ENCODE measurements around the gene CACNG8.

DNA sequence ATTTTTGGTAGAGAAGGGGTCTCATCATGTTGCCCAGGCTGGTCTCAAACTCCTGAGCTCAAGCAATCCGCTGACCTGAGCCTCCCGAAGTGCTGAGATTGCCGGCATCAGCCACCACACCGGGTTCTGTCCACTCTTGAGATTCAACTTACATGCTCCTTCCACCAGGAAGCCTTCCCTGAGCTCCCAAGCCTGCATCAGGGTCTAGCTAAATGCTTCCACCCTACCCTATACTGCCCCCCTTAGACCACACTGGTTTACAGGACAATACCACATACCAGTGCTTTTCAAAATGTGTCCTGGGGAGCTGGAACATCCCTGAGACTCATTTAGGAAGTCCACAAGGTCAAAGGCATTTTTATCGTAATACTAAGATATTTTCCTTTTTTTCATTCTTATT lies 15.1 kb upstream of the CACNG8 start:
- TF ChIP-seq, protein P1, sequence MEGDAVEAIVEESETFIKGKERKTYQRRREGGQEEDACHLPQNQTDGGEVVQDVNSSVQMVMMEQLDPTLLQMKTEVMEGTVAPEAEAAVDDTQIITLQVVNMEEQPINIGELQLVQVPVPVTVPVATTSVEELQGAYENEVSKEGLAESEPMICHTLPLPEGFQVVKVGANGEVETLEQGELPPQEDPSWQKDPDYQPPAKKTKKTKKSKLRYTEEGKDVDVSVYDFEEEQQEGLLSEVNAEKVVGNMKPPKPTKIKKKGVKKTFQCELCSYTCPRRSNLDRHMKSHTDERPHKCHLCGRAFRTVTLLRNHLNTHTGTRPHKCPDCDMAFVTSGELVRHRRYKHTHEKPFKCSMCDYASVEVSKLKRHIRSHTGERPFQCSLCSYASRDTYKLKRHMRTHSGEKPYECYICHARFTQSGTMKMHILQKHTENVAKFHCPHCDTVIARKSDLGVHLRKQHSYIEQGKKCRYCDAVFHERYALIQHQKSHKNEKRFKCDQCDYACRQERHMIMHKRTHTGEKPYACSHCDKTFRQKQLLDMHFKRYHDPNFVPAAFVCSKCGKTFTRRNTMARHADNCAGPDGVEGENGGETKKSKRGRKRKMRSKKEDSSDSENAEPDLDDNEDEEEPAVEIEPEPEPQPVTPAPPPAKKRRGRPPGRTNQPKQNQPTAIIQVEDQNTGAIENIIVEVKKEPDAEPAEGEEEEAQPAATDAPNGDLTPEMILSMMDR (IDR thresholded peaks at IDR 0.05): no peak
- TF ChIP-seq POLR2A (IDR thresholded peaks at IDR 0.05): no peak
- TF ChIP-seq POLR2AphosphoS5 (IDR thresholded peaks at IDR 0.05): no peak

Data from stomach (tissue), 4 donors.